ENCODE measurements around the gene ASS1. TPM values are rescaled to one million over a fixed set of nuclear protein-coding genes. Genes with fewer than 3 reads are reported as not detected.

Gene ASS1
- total RNA-seq, 3 donors from 2014 or later (not counting 1 experiment from before 2014, with no cell fraction given) = 1.3 TPM; not detected in 2

- Histone ChIP-seq H3K9me3 (ENCODE audit: control insufficient read depth, insufficient read depth, low read length) (no peaks in the 10 kb centered on the region), H3K4me1 (ENCODE audit: control insufficient read depth, insufficient read depth, low read length) (no peaks in the 10 kb centered on the region), H3K27ac (ENCODE audit: low read length) (no peak overlapping the region), H3K27me3 (ENCODE audit: control insufficient read depth, insufficient read depth, low read length) (no peaks in the 10 kb centered on the region), H3K36me3 (ENCODE audit: control insufficient read depth, insufficient read depth, low read length) (no peaks in the 10 kb centered on the region), H3K4me3 (ENCODE audit: low read length) (no peak overlapping the region)
- Mint-ChIP-seq H3K27ac (no peak overlapping the region), H3K4me3 (no peak overlapping the region), H3K9me3 (no peaks in the 10 kb centered on the region), H3K36me3 (no peaks in the 10 kb centered on the region), H3K4me1 (no peaks in the 10 kb centered on the region), H3K27me3 (ENCODE audit: low read depth in 2 of 2) (no peaks in the 10 kb centered on the region)
- WGBS (ENCODE audit: insufficient coverage) = 86% methylated on average over 10 of the region's 10 CpGs
- intact Hi-C loops (cut with micrococcal nuclease) = no loop called here
- TF ChIP-seq, protein P1, sequence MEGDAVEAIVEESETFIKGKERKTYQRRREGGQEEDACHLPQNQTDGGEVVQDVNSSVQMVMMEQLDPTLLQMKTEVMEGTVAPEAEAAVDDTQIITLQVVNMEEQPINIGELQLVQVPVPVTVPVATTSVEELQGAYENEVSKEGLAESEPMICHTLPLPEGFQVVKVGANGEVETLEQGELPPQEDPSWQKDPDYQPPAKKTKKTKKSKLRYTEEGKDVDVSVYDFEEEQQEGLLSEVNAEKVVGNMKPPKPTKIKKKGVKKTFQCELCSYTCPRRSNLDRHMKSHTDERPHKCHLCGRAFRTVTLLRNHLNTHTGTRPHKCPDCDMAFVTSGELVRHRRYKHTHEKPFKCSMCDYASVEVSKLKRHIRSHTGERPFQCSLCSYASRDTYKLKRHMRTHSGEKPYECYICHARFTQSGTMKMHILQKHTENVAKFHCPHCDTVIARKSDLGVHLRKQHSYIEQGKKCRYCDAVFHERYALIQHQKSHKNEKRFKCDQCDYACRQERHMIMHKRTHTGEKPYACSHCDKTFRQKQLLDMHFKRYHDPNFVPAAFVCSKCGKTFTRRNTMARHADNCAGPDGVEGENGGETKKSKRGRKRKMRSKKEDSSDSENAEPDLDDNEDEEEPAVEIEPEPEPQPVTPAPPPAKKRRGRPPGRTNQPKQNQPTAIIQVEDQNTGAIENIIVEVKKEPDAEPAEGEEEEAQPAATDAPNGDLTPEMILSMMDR (IDR thresholded peaks at IDR 0.05) = no peak
- ATAC-seq (no peak), DNase-seq (no peak)
Observed at GRCh38 chr9:130406278-130406895, 38.4 kb upstream of the ASS1 start.

DNA sequence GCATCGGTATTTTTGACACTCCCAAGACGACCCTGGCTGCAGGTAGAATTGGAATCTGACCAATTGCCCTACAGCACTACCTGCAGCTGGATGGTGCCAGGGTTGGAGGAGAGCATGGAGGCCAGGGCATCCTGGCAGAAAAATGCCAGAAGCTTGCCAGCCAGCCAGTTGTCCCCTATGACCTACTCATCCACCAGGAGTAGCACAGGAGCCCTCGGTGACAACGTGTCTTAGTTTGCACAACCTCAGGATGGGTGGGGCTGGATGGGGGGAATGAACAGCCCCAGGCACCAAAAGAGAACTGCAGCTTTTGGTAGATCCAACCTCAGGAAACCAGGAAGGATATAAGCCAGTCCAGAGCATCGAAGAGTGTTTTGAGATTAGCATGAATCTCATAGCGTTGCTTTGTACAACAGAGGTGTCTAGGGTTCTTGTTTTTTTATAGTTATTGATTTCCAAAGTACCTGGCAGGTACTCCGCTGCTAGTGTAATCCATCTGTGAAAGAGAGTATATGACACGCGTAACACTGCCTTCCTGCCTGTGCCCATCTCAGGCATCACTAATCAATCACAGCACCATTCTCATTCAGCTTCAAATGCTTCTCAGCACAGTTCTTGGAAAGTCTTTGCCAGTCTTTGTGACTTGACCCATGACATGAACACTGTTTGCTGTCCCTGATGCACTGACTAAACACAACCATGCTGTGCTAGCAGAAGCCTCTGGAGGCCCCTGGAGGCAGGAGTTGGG lies 36.7 kb upstream of the ASS1 start:
- no peak overlapping the region for H3K4me3 ChIP-seq (ENCODE audit: low read length)
- no peaks in the 10 kb centered on the region for H3K36me3 ChIP-seq (ENCODE audit: control insufficient read depth, insufficient read depth, low read length)
- WGBS (ENCODE audit: insufficient coverage) = 80% methylated on average over 9 of the region's 9 CpGs
- ATAC-seq = no peak
- Mint-ChIP-seq H3K27me3 (ENCODE audit: low read depth in 2 of 2) (no peaks in the 10 kb centered on the region), H3K27ac (no peak overlapping the region), H3K4me1 (no peaks in the 10 kb centered on the region), H3K9me3 (no peaks in the 10 kb centered on the region), H3K4me3 (no peak overlapping the region), H3K36me3 (no peaks in the 10 kb centered on the region)
- intact Hi-C loops (cut with micrococcal nuclease) = no loop called here
- H3K4me1 ChIP-seq (ENCODE audit: control insufficient read depth, insufficient read depth, low read length) = no peaks in the 10 kb centered on the region
- no peak for DNase-seq
- no peaks in the 10 kb centered on the region for H3K9me3 ChIP-seq (ENCODE audit: control insufficient read depth, insufficient read depth, low read length)
- H3K27ac ChIP-seq (ENCODE audit: low read length) = no peak overlapping the region
- TF ChIP-seq, protein P1 (IDR thresholded peaks at IDR 0.05) = no peak
- H3K27me3 ChIP-seq (ENCODE audit: control insufficient read depth, insufficient read depth, low read length) = no peaks in the 10 kb centered on the region

- Histone ChIP-seq H3K9me3 (ENCODE audit: control insufficient read depth, insufficient read depth, low read length) (no peaks in the 10 kb centered on the region), H3K4me1 (ENCODE audit: control insufficient read depth, insufficient read depth, low read length) (no peaks in the 10 kb centered on the region), H3K27ac (ENCODE audit: low read length) (no peak overlapping the region), H3K4me3 (ENCODE audit: low read length) (no peak overlapping the region), H3K27me3 (ENCODE audit: control insufficient read depth, insufficient read depth, low read length) (no peaks in the 10 kb centered on the region), H3K36me3 (ENCODE audit: control insufficient read depth, insufficient read depth, low read length) (no peaks in the 10 kb centered on the region)
- Mint-ChIP-seq H3K4me3 (no peak overlapping the region), H3K4me1 (no peaks in the 10 kb centered on the region), H3K36me3 (no peaks in the 10 kb centered on the region), H3K9me3 (no peaks in the 10 kb centered on the region), H3K27ac (no peak overlapping the region), H3K27me3 (ENCODE audit: low read depth in 2 of 2) (no peaks in the 10 kb centered on the region)
- 95% methylated on average over 9 of the region's 9 CpGs for WGBS (ENCODE audit: insufficient coverage)
- ATAC-seq (no peak), DNase-seq (no peak)
- TF ChIP-seq, protein P1 (IDR thresholded peaks at IDR 0.05) = no peak
- intact Hi-C loops (cut with micrococcal nuclease) = no loop called here
Observed at GRCh38 chr9:130408669-130409068, 36.1 kb upstream of the ASS1 start.
